Posterior vena cava (tissue), 2 donors: ENCODE results near the gene RDH16. TPM values are rescaled to one million over a fixed set of nuclear protein-coding genes. Genes with fewer than 3 reads are reported as not detected.
"Not testable (repeated sequence)": the region's sequence is repeated elsewhere in the genome, so short reads cannot be mapped to it uniquely, and the experiment has no call there.

Source experiments
- DNase-seq: peaks from one replicate; pipeline ENCODE4 v3.0.0-alpha.2; 2020; ENCODE audit warnings: low spot score
- intact Hi-C, 2 donors: fragments of 100-400 bp; cut with DNase I; formaldehyde crosslinking; loops; one replicate each; pipeline versions ENCODE4 v1.14.1 to v1.14.2; 2022 to 2023
- total RNA-seq, 2 donors: library from RNA; stranded (reverse); fragmentation: NEBNext Ultra II Directional; extraction: Animal tissue kit (Norgen Biotek cat#: 25700); gene quantifications; one replicate each; pipeline ENCODE4 v1.2.1, GENCODE V29; 2021
- donor health status: DM: yes; HTN: yes; CAD: no.
- donor health status: DM: yes; HTN: yes; CAD: no.

RDH16 gene
- total RNA-seq, 2 donors from 2014 or later, result 0.19 to 0.51 TPM

DNA sequence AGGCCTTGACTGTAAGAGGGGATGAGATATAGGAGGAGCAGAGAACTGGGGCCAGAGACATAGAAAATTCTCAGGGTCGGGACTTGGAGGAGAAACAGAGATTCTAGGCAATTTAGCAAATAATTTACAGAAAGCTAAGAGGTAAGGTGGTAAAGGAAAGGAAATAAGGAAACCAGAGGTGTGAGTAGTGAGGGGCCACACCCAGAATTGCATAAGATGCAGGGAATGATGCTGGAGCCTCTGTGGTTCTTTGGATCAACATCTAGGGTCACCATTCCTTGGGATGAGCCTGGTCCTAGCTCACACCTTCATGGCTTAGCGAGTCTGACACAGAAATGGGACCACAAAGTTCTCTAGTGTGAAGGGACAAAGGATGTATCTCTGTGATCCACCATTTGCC lies 22.3 kb downstream of the RDH16 start:
- no peak for DNase-seq
- intact Hi-C loops, result no loop called here

DNA sequence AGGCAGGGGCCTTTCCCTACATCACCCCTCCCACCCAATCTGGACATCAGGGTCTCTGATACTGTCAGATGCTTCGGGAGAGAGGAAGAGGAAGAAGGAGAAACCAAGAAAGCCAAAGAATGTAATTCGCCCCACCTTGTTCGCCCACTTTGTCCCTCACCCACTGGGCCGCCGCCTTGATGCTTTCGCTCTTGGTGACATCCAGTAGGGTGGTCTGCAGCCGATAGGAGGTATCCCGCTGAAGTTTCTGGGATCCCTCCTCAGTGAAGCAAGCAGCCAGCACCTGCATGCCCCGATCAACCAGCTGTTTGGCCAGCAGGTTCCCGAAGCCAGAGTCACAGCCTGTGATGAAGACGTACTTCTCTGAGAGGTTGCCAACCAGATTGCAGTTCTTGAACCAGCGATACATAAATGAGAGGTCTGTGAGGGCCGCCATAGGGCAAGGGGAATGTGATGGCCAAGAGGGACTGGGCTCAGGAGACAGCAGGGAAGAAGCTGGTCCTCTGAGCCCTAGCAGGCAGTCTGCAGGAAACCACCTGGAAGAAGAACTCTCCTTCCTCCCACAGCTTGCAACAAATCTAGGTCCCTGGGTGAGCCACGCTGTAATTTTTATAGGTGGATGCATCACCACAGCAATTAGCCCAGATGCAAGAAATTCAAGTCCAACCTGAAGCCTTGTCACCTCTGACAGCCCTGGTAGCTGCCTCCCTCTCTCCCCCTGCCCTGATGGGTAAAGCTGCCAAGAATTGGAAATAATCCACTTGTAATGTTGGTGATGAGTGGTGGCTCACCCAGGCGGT lies 23.4 kb downstream of the RDH16 start, which contains the start of gene SDR9C7:
Gene SDR9C7, minus strand, starts transcription at position 583 of the 800 bp plus-strand sequence. Its CDS starts 147 bp downstream, at position 436.
- intact Hi-C loops, result no loop called here
- DNase-seq, result no peak

DNA sequence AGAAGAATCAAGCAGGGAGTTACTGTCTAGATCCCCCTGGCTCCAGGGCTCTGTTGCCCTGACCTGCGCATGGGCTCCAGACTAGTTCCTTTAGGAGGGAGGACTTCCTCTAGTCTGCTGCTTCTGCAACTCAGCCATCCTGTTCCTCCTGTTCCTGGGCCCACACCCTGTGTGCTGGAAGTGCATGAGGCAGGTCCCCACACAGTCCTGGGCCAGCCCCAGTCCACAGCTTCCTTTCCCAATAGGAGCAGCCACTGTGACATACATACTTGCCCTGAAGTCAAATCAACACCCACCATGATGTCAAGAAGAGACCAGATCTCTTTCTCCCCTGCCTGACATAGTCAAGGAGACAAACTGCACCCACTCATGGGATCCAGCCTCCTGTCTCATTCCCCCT lies 24.5 kb downstream of the RDH16 start:
- no peak for DNase-seq
- intact Hi-C loops, result no loop called here

DNA sequence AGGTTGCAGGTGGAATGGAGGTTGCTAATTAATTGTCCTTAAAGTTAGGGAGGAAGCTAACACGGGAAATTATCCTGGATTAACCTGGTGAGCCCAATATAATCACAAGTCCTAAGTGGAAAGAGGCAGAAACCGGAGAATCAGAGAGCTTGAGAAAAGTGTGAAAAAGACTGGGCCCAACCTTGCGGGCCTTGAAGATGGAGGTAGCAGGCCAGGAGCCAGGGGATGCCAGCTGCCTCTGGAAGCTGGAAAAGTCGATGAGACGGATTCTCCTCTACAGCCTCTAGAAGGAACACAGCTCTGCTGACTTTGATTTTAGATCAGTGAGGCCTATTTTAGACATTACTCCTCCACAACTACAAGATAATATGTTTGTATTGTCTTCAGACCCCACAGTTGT lies 25.3 kb downstream of the RDH16 start:
- no peak for DNase-seq
- intact Hi-C loops, result no loop called here

DNA sequence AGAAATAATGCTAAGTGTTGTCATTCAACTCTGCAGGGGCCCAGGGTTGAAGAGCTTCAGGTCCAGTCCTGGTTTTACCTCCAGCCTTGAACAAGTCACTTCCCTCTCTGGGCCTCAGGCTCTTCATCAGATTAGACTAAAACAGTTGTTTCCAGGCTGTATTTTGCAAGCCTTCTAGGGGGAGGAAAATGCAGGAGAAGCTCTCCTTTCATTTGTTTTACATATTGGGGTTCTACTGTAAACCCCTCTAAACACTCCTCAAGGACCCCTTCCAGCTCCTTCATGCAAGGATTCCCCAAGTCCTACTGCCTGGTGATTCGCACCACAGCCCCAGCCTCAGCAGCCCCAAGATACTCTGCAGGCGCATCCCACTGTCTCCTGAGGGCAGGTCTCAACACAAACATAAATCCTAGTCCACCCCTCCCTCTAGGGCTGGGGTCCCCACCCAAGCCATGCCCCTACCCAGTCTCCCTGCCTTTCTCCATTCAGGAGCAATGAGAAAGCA lies 25.9 kb downstream of the RDH16 start:
- intact Hi-C loops, result no loop called here
- no peak for DNase-seq

DNA sequence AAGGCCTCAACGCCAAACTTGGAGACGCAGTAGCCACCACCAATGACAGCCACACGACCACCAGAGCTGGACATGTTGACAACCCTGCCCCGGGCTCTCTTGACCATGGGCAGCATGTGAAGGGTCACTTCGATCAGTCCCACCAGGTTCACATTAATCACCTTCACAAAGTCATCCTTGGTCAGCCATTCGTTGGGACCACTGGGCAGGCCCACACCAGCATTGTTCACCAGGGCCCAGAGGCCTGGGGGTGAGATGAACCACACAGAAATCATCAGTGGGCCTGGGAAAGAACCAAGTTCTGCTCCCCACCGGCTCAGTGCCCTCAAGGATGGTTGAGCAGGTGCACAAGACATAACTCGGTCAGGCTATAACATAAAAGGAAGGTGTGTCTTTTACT lies 27.2 kb downstream of the RDH16 start:
- no peak for DNase-seq
- intact Hi-C loops, result no loop called here

DNA sequence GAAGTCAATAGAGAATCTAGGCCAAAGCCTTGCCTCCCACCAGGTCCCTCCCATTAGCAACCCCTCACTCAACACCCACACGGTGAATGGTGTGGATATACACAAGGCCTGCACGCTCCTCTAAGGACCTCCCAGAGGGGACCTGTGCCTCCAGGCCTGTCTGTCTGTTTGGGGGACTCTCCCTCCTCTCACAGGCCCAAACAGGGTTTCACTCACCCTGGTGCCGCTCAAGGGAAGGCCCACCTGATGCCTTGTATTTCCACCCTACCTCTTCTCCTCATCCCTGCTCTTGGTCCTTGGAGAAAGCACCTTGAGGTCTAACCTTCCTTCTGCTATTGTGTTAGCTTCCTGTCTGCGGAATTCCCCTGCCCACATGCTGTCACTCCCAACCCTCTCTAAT lies 27.6 kb downstream of the RDH16 start:
- DNase-seq, result no peak
- intact Hi-C loops, result no loop called here

DNA sequence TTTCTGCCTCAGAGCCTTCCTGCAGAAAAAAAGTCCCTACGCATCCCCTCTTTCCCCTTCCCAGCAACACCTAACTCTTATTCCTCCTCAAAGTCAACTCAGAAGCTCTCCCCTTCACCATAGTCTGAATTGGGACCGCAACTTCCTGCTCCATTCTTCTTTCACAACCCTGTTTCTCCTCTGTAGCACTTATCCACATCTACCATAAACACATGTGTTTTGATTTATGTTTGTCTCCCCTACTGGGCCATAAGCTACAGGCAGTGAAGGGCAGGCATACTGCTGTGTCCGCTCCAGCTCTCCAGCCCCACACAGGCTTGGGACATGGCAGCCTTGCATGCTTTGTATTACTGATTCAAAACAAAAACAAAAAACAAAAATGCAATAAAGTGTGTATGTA lies 29.1 kb downstream of the RDH16 start:
- no peak for DNase-seq
- intact Hi-C loops, result no loop called here

DNA sequence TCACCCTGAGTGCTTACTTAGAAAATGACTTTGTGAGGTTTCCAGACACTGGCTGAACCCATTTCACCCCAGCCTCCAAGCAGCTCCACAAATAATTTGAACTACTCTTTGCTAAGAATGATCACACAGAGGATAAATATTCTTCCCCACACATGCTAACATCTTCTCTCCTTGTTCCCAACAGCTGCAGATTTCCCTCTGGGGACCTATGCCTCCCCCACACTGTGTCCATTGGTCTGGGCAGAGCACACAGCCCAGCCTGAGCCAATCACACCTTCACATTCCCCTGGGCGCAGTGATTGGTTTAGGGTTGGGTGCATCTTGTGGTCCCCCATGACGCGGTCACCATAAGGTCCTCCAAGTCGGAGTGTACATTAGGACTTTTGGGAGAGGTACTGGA lies 30.1 kb downstream of the RDH16 start:
- intact Hi-C loops, result no loop called here

DNA sequence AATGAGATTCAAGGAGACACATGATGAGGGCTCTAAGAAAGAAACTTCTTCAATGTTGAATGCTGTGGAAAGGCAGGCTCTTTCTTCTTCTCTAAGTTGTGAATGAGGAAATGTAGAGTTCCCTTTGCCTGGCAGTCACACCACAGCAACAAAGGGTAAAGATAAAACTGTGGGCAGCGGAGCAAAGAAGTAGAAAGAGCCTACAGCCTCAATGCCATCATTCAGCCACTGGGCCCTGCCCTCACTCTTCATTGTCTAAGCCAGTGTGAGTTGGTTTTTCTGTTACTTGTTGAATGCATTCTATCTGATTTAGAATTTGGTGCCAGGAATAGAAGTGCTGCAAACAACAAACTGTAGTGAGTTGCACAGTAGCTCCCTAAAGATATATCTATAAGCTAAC lies 35.4 kb downstream of the RDH16 start:
- intact Hi-C loops, result no loop called here
- no peak for DNase-seq

More for the DNA sequence above, 30.1 kb downstream of the RDH16 start:
- no peak for DNase-seq

DNA sequence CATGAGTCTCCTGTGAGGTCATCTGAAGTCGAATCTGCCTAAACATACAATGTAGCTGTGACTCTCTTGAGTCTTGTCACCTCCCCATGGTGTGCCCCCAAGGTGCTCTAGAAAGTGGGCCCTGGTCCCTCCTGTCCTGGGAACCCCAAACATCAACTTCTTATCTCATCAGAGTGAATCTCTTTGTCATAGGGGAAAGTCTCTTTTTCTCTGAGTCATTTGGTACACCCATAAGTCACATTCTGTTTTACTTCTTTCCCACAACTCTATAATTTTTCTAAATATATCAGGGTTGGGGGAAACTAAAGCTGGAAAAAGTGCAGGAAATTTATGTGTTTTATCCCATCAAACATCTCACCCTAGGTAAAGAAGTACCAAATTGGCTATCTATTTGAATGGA lies 36.1 kb downstream of the RDH16 start:
- intact Hi-C loops, result no loop called here
- DNase-seq, result no peak

DNA sequence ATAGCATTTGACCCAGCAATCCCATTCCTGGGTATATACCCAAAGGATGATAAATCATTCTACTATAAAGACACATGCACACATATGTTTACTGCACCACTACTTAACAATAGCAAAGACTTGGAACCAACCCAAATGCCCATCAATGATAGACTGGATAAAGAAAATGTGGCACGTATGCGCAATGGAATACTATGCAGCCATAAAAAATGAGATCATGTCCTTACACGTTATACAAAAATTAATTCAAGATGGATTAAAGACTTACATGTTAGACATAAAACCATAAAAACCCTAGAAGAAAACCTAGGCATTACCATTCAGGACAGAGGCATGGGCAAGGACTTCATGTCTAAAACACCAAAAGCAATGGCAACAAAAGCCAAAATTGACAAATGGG lies 39.3 kb downstream of the RDH16 start:
- DNase-seq, intact Hi-C loops: not testable (repeated sequence)

DNA sequence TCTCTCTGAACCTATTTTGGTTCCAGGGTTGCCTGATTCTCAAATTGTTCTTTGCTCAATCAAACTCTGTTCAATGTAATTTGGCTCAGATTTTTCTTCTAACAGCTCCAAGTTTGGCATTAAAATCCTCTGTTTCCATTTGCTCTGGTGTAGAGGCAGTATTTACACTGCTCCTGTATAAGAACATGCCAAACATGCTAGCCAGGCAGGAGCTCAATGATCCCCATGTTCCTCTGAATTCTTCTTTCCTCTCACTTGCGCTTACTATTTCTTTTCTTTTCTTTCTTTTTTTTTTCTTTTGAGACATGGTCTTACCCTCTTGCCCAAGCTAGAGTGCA lies 40.4 kb downstream of the RDH16 start:
- intact Hi-C loops, result no loop called here
- DNase-seq, result no peak

DNA sequence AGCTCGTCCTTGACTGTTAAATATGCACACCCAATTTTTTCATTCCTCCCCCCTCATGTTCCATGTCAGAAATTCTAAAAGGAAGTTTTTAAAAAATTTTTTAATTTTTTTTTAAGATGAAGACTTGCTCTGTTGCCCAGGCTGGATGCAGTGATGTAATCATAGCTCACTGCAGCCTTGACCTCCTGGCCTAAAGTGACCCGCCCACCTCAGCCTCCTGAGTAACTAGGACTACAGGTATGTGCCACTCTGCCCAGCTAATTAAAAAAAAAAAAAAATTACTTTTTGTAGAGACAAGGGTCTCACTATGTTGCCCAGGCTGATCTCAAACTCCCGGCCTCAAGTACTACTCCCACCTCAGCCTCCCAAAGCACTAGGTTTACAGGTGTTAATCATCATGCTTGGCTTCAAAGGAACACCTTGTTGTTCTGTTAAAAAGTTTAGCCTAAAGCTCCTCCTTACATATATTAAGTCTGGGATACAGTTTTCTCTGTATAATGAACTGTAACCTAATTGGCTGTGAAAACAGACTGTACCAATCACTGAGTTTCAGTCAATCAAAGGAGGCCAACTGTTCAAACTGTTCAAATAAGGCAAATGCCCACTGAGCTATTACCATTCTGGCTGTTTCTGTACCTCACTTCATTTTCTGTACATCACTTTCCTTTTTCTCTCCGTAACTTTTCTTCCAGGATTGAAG lies 41.0 kb downstream of the RDH16 start:
- DNase-seq, result no peak
- intact Hi-C loops, result no loop called here

DNA sequence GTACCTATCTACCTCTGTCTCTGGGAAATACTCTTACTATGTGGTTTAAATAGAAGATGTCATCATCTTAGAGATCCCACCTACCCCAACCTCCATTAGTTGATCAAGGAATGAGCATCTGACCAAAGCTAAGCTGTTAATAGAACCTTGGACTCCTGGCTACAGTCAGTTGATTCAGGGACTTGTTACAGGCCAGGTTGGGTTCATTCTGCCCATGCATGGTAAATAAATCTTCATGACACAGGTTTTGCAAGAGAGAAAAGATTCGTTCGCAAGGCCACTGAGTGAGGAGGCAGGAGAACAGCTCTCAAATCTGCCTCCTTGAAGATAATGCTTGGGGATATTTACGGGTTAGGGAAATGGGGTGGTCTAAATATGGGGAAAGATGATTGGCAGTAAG lies 42.7 kb downstream of the RDH16 start:
- intact Hi-C loops, result no loop called here
- no peak for DNase-seq

DNA sequence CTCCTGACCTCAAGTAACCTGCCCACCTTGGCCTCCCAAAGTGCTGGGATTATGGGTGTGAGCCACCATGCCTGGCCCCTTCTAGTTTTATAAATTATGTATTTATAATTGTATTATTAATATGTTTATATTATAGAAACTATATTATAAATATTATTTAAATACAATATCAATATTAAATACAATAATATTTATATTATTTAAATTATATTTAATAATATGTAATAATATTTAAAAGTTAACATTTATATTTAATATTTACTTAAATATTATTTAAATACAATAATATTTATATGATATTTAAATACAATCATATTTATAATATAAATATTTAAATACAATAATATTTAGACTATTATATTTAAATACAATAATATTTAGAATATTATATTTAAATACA lies 43.2 kb downstream of the RDH16 start:
- intact Hi-C loops, result no loop called here
- DNase-seq, result no peak

DNA sequence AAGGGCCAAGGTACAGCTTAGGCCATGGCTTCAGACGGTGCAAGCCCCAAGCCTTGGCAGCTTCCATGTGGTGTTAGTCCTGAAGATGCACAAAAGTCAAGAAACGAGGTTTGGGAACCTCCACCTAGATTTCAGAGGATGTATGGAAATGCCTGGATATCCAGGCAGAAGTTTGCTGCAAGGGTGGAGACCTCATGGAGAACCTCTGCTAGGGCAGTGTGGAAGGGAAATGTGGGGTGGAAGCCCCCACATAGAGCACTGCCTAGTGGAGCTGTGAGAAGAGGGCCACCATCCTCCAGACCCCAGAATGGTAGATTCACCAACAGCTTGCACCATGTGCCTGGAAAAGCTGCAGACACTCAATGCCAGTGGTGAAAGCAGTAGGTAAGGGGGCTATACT lies 48.0 kb downstream of the RDH16 start:
- intact Hi-C loops, DNase-seq: not testable (repeated sequence)

DNA sequence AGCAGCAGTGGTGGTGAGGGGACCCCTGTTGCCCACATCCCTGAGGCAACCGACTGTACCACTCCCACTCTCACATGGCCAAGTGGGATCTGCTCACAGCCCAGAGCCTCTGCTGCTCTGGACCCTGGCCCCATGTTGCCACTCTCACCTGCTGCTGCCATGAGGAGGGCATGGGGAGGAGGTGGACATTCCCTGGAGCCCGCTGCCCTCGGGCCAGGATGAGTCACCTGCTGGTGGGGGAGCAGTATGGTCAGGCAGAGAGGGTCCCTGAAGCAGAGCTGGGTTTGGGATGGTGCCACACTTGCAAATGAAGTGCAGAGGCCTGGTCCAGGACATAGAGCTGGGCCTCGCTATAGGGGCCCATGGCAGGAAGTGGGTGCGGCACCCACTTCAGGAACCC lies 49.3 kb downstream of the RDH16 start:
- intact Hi-C loops, result no loop called here
- no peak for DNase-seq

DNA sequence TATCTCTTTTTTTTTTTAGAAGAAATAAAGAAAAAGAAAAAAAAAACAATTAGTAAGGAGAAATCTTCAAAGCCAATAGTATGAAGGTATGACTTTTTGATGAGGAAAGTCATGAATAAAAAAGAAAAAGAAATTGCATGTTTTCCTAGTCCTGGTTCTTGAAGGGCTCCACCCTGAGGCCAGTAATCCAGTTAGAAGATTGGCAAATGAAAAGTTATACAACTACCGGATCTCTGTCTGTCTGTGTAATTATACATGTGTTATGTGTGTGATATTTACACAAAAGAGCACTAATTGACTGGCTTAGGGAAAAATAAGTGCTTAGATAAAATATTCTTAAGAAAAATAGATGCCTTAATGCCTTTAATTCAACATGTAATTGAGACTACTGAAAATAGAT lies 51.6 kb downstream of the RDH16 start:
- intact Hi-C loops, result no loop called here
- no peak for DNase-seq

DNA sequence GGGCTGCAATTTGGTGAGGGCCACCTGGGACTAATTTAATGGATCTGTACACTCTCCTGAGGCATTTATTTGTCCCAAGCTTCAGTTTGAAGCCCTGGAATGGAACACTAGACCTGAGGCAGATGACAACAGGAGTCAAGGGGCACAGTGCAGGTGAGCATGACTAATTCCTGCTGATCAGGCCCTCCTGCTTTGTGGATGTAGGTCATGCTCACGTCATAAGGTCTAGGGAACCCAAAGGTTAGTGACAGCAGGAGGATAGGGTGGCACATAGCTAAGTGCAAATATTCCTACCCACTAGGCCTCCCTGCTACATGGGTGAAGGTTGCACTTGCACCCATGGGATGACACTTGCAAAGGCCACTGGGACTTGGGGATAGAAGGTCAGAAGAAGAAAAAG lies 54.0 kb downstream of the RDH16 start:
- intact Hi-C loops, result no loop called here
- DNase-seq, result no peak
